Measurements from ENCODE around the gene PTGFRN. TPM values are rescaled to one million over a fixed set of nuclear protein-coding genes. Genes with fewer than 3 reads are reported as not detected.
A peak's percentile ranks its signal among the peaks of the same experiment; 100 is the strongest.

Gene PTGFRN
- total RNA-seq, 1 donor from 2014 or later: 35.6 TPM

- peaks cover 3% of the 10 kb centered on the region for H3K36me3 Mint-ChIP-seq (ENCODE audit: low read depth)
- H3K4me3 Mint-ChIP-seq: no peak overlapping the region
- TF ChIP-seq, protein P1, sequence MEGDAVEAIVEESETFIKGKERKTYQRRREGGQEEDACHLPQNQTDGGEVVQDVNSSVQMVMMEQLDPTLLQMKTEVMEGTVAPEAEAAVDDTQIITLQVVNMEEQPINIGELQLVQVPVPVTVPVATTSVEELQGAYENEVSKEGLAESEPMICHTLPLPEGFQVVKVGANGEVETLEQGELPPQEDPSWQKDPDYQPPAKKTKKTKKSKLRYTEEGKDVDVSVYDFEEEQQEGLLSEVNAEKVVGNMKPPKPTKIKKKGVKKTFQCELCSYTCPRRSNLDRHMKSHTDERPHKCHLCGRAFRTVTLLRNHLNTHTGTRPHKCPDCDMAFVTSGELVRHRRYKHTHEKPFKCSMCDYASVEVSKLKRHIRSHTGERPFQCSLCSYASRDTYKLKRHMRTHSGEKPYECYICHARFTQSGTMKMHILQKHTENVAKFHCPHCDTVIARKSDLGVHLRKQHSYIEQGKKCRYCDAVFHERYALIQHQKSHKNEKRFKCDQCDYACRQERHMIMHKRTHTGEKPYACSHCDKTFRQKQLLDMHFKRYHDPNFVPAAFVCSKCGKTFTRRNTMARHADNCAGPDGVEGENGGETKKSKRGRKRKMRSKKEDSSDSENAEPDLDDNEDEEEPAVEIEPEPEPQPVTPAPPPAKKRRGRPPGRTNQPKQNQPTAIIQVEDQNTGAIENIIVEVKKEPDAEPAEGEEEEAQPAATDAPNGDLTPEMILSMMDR (conservative IDR thresholded peaks at IDR 0.05): no peak
- H3K4me1 Mint-ChIP-seq: peaks cover 8% of the 10 kb centered on the region
- no peaks in the 10 kb centered on the region for H3K9me3 Mint-ChIP-seq
- no peak overlapping the region for H3K27ac Mint-ChIP-seq (ENCODE audit: unreplicated experiment)
- no peaks in the 10 kb centered on the region for H3K27me3 Mint-ChIP-seq (ENCODE audit: low read depth)
- DNase-seq (ENCODE audit: low read depth, low spot score): no peak
Measured at GRCh38 chr1:117020526-117021156, 110.9 kb downstream of the PTGFRN start.

- Mint-ChIP-seq H3K36me3 (ENCODE audit: low read depth) (peaks cover 3% of the 10 kb centered on the region), H3K4me3 (no peak overlapping the region), H3K27ac (ENCODE audit: unreplicated experiment) (no peak overlapping the region), H3K9me3 (no peaks in the 10 kb centered on the region), H3K4me1 (peaks cover 8% of the 10 kb centered on the region), H3K27me3 (ENCODE audit: low read depth) (no peaks in the 10 kb centered on the region)
- DNase-seq (ENCODE audit: low read depth, low spot score): no peak
- TF ChIP-seq, protein P1 (conservative IDR thresholded peaks at IDR 0.05): no peak
Measured at GRCh38 chr1:117022114-117022513, 112.4 kb downstream of the PTGFRN start.

GRCh38 chr1:117025568-117025967, 115.9 kb downstream of the PTGFRN start:
- Mint-ChIP-seq H3K27ac (ENCODE audit: unreplicated experiment) (no peak overlapping the region), H3K4me3 (no peak overlapping the region), H3K36me3 (ENCODE audit: low read depth) (peaks cover 3% of the 10 kb centered on the region), H3K27me3 (ENCODE audit: low read depth) (no peaks in the 10 kb centered on the region), H3K9me3 (no peaks in the 10 kb centered on the region), H3K4me1 (no peaks in the 10 kb centered on the region)
- TF ChIP-seq, protein P1 (conservative IDR thresholded peaks at IDR 0.05): no peak
- no peak for DNase-seq (ENCODE audit: low read depth, low spot score)

- no peak for DNase-seq (ENCODE audit: low read depth, low spot score)
- Mint-ChIP-seq H3K4me3 (no peak overlapping the region), H3K4me1 (no peaks in the 10 kb centered on the region), H3K27me3 (ENCODE audit: low read depth) (no peaks in the 10 kb centered on the region), H3K9me3 (no peaks in the 10 kb centered on the region), H3K27ac (ENCODE audit: unreplicated experiment) (peak overlapping the region; percentile 12), H3K36me3 (ENCODE audit: low read depth) (no peaks in the 10 kb centered on the region)
- TF ChIP-seq, protein P1 (conservative IDR thresholded peaks at IDR 0.05): no peak
Measured at GRCh38 chr1:117026361-117026760, 116.6 kb downstream of the PTGFRN start.

DNA sequence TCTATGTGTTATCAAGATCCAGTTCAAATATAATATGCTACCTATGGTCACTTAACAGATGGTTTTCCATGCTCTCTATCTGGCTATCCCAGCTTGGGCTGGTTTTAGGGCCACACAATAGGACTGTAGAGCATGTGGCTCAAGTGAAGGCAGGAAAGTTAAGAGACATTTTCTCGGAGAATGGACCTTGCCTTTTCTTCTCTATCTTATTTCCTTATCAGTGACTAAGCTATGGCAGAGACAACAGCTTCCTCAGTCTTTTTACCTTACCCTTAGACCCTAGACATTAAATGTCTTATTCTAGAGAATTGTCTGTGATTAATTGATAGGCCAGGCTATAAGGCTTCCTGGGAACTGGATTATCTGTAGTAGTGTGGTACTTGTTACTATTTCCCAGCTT, 120.0 kb downstream of the PTGFRN start:
- TF ChIP-seq, protein P1 (conservative IDR thresholded peaks at IDR 0.05): no peak
- Mint-ChIP-seq H3K27me3 (ENCODE audit: low read depth) (no peaks in the 10 kb centered on the region), H3K9me3 (no peaks in the 10 kb centered on the region), H3K36me3 (ENCODE audit: low read depth) (no peaks in the 10 kb centered on the region), H3K4me1 (peaks cover 27% of the 10 kb centered on the region), H3K27ac (ENCODE audit: unreplicated experiment) (no peak overlapping the region), H3K4me3 (no peak overlapping the region)
- DNase-seq (ENCODE audit: low read depth, low spot score): no peak

Data from neural crest cell (in vitro differentiated cells).